SKM-1 treated with dmso at 0.1 percent for 144 hours (cell line): ENCODE results near the gene KCTD11.
A peak's percentile ranks its signal among the peaks of the same experiment; 100 is the strongest.
"Not testable (repeated sequence)": the region's sequence is repeated elsewhere in the genome, so short reads cannot be mapped to it uniquely, and the experiment has no call there.

Experiments
- DNase-seq: peaks from one replicate; lab custom pipeline; 2025; ENCODE audit not compliant: unreplicated experiment; lab: John Stamatoyannopoulos, UW

Gene KCTD11

DNA sequence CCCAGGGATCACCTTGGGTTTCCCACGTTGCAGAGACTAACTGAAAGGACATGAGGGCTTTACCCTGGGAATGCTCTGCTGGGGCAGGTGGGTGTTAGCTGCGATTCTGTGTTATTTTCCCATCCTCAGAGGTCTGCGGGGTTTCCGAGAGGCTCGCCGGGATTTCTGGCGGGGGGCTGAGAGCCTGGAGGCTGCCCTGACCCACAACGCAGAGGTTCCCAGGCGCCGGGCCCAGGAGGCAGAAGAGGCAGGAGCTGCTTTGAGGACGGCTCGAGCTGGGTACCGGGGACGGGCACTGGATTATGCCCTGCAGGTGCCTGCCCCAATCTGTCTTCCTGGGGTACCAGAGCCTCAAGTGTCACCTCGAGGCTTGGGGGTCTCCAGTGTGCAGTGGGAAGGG lies 8.7 kb upstream of the KCTD11 start:
- DNase-seq: no peak

DNA sequence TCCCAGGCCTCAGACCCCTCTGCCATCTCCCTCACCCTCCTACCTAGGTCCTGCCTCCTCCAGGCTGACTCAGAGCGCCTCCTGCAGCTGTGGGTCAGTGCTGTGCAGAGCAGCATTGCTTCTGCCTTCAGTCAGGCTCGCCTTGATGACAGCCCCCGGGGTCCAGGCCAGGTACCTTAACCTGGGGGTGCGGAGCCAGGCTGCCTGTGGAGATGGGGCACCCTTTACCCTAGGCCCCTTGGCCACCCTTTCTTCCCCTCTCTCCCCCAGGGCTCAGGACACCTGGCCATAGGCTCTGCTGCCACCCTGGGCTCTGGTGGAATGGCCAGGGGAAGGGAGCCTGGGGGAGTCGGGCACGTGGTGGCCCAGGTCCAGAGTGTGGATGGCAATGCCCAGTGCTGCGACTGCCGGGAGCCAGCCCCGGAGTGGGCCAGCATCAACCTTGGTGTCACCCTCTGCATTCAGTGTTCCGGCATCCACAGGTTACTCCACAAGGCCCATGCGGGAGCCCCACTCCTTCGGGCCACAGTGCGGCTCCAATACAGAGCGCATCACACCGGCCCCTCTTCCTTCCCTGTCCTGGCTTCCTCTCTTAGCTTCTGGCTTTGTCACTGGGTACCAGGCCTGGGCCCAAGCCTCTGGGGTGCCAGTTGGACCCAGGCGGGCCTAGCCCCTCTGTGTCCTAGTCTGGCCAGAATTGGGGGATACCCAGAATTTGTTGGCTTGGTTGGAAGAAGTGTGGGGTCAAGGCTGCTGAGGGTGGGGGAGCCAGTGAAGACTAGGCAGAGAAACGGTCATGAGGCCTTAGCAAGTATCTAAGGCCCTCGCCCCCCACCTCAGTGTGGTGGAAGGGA lies 5.0 kb upstream of the KCTD11 start:
- no peak for DNase-seq

DNA sequence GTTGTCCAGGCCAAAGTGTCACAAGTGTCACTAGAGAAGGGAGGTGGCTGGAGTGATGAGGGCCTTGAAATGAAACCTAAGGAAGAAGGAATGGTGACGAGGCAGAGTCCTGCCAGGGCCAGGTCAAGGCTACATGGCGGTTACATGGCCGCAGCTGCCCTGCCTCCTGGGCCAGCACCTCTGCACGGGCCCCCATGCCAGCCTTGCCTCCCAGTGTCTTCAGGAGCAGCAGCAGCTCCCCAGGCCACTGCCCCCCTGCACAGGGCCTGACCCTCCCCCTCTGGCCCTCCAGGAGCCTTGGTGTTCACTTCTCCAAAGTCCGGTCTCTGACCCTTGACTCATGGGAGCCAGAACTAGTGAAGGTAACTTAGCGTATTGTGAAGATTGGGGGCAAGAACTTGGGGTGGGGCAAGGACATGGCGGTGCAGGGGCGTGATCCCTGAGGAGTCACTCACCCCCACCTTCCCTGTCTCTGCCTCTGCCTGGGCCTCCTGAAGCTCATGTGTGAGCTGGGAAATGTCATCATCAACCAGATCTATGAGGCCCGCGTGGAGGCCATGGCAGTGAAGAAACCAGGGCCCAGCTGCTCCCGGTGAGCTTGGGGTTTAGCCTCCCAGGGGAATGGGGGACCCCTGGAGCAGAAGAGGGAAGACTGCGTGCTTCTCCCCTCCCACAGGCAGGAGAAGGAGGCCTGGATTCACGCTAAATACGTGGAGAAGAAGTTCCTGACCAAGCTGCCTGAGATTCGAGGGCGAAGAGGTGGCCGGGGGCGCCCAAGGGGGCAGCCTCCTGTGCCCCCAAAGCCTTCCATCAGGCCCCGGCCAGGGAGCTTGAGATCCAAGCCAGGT lies 4.1 kb upstream of the KCTD11 start:
- no peak for DNase-seq

DNA sequence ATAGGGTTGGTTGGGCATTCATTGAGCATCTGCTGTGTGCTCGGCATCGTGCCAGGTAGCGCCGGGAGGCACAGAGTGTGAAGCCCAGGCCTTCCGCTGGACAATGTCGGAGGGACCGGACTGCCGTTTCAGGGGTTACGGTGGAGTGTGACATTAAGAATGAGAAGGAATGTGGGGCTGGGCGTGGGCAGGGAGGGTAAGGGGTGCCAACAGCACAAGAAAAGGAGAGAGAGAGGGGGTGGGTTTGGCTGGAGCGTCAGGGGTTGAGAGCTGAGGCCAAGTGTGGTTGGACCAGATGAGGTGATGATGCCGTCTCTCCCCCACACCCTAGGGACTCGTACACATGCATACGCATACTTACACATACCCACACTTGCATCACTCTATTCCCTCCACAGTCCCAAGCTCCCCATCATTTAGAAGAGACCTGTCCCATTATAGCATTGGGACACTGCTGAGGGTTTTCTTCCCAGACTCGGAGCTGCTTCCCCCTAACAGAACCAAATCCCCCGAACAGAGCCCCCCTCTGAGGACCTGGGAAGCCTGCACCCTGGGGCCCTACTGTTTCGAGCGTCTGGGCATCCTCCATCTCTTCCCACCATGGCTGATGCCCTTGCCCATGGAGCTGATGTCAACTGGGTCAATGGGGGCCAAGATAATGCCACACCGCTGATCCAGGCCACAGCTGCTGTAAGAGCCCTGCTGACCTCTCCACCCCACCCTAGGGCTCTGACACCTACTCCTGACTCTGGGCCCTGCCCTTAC lies 3.3 kb upstream of the KCTD11 start:
- no peak for DNase-seq

DNA sequence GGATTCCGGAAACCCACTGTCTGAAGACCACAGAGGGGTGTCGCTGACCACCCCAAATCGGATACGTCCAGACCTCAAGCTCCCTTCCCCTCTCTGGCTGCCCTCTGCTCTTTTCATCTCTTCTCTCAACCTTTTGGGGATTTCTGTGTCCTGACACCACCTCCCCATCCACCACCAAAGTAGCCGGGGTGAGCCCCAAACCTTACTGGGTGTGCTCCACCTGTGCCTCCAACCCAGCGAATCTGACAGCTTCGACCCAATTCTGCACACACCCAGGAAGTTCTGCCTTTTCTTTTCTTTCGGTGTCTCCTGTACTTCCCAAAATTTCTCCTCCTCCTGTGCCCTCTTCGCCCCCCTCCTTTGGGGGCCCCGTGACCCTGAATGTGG lies 534 bp downstream of the KCTD11 start:
- DNase-seq: no peak

DNA sequence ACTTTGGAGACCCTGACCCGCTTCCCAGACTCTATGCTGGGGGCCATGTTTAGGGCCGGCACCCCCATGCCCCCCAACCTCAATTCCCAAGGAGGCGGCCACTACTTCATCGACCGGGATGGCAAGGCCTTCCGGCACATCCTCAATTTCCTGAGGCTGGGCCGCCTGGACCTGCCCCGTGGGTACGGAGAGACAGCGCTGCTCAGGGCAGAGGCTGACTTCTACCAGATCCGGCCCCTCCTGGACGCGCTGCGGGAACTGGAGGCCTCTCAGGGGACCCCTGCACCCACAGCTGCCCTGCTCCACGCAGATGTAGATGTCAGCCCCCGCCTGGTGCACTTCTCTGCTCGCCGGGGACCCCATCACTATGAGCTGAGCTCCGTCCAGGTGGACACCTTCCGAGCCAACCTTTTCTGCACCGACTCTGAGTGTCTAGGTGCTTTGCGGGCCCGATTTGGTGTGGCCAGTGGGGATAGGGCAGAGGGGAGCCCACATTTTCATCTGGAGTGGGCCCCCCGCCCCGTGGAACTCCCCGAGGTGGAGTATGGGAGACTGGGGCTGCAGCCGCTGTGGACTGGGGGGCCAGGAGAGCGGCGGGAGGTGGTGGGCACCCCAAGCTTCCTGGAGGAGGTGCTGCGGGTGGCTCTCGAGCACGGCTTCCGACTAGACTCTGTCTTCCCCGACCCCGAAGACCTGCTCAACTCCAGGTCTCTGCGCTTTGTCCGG lies 1.1 kb downstream of the KCTD11 start:
- no peak for DNase-seq

DNA sequence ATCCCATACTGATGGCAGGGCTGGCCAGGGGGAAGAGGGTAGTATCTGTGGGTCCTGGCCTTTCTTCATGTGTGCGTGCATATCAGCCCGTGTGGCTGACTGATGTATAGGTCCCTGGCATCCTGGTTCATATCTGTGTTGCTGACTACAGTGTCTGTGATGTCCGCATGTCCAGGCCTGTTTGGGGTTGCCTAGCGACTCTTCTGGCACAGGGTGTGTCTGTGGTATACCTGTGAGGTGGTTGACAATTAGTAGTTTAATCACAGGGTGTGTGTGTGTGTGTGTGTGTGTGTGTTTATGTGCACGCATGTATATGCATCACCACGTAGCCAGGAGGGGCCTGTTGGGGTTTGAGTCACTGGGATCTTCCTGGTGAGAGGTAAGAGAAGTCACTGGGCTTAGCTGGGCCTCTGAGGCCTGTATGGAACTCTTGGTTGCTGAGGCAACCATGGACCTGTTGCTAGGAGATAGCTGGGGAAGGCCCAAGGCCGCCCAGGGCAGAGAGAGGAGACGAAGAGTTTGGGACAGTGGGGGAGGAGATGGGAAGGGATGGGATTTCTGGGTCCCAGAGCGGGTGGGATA lies 2.4 kb downstream of the KCTD11 start:
- DNase-seq: no peak

DNA sequence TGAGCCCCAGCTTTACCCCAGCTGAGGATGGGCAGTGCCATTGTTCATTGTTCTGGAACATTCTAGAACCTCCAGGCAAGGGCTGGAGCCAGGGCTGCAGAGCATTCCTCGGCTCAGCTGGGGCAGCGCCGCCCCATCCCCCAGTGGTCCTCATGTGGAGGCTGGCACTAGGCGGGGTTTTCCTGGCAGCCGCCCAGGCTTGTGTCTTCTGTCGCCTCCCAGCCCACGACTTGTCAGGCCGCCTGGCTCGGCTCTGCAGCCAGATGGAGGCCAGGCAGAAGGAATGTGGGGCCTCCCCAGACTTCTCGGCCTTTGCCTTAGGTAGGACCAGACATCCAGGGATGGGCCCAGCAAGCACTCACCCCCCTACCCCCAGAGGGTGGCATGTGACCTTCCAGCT lies 3.1 kb downstream of the KCTD11 start, which contains the start of gene TMEM95:
Gene TMEM95, plus strand, starts transcription at position 104 of the 400 bp plus-strand sequence. Its CDS starts 49 bp downstream, at position 153.
- DNase-seq: no peak

DNA sequence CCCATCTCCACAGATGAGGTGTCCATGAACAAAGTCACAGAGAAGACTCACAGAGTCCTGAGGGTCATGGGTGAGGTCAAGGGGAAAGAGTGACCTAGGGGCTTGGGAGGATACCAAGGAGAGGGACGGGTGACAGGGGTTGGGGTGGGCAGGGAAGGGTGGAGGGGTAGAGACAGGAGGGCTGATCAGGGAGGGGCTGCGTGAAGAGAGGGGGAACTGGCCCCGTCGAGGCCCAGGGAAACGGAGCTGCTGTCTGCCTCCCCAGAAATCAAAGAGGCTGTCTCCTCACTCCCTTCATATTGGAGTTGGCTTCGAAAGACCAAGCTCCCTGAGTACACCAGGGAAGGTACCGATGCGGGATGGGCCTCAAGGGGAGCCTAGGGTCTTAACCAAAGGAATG lies 3.6 kb downstream of the KCTD11 start:
- DNase-seq: no peak

DNA sequence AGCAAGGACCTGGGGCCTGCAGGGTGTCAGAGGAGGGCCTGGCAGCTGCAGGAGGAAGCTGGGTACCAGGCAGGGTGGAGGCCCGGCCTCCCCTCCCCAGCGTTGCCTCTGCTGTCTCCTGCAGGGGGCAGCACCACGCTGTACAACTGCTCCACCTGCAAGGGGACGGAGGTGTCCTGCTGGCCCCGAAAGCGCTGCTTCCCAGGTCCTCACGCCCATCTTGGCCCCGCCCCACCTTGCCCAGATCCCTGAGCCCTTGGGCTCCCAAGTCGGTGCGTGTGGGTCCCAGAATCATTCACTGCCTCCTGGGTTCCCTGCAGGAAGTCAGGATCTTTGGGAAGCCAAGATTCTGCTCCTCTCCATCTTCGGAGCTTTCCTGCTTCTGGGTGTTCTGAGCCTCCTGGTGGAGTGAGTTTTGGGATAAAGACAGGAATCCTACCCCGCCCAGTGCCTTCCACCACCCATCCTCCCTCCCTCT lies 4.1 kb downstream of the KCTD11 start:
- peak; percentile 57 for DNase-seq

DNA sequence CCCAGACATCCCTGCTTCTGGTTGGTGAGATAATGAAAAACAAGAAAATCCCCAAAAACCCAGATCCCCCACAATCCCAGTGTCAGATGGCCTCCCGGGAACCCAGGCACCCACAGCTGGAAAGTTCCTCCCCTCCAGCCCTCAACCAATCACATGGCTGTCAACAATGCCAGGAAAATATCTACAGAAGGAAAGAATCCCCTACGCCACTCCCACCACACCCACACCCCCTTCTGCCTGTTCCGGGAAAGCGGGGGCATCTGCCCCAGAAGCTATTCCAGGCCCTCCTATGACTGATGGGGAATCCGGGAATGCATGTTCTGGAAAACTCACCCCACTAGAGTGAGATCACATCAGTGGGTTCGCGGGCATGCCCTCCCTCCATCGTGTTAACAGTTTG lies 4.8 kb downstream of the KCTD11 start:
- DNase-seq: no peak

DNA sequence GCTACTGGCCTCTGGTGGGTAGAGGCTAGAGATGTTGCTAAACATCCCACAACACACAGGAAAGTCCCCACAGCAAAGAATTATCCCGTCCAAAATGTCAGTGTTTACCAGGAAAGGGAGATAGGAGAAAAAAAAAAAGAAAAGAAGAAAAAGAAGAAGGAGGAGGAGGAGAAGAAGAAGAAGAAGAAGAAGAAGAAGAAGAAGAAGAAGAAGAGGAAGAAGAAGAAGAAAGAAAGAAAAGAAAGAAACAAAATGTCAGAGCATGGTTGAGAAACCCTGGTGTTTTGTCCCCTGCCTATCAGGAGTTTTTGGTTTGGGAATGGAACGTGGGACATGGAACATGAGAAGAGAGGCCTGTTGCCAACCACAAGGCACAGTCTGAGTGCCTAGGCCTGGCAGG lies 5.4 kb downstream of the KCTD11 start:
- no peak for DNase-seq

DNA sequence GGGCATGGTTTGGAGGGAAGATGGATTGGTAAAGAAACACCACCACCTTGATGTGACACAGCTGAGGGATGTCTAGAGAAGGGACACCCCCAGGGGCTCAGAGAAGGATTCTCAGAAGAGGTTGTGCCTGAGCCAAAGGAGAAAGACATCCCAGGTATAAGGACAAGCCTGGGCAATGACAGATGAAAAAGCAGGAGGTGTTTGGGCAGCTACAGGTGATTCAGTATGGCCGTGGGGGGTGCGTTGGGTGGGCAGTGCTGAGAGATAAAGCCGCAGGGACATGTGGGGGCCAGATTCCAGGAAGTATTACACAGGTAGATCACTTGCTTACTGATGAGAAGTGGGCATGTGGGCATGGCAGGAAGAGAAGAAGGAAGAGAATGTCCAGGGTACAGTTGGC lies 9.9 kb downstream of the KCTD11 start:
- DNase-seq: no peak

DNA sequence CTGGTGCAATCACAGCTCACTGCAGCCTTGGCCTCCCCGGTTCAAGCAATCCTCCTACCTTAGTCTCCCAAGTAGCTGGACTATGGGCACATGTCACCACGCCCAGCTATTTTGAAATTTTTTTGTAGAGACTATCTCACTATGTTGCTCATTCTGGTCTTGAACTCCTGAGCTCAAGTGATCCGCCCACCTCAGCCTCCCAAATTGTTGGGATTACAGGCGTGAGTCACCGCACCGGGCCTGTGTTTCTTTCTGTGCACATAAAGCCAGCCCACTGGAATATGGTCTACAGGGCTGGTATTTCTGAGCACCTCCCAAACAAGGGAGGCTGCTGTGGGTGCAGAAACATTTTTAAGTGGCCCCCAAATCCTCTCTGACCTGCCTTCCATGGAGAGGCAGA lies 11.3 kb downstream of the KCTD11 start:
- DNase-seq: no peak

DNA sequence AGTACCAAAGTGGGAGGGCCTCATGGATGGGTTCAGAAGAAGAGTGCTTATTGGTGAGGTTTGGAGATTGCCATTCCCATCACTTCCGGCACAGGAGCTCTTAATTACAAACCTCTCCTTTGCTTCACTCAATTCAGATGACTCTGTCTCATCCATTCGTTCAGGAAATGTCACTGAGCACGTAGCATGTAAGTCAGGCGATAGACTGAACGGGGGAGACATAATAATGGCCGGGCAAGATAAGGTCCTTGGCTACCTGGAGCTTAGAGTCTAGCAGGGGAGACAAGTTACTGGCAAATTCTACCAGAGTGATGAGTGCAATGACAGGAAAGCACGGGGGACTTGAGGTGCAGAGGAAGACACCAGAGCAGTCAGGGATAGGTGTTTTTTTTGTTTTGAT lies 14.0 kb downstream of the KCTD11 start:
- DNase-seq: not testable (repeated sequence)

DNA sequence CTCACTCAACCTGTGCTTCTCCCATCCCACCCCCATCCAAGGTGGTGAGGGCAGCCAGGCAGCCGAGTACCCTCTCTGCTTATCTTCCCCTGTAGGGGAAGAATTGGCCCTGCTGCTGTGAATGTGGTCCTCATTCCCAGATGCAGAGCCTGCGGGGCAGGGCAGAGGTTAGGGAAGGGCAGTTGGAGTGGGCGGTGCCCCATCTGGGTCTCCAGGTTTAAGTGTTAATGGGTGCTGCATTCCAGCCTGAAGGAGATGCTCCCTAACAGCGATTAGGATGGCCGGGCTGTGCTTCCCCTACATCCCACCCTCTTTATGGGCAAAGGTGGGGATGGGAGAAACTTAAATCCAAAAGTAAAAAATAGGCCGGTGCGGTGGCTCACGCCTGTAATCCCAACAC lies 15.1 kb downstream of the KCTD11 start:
- DNase-seq: no peak

DNA sequence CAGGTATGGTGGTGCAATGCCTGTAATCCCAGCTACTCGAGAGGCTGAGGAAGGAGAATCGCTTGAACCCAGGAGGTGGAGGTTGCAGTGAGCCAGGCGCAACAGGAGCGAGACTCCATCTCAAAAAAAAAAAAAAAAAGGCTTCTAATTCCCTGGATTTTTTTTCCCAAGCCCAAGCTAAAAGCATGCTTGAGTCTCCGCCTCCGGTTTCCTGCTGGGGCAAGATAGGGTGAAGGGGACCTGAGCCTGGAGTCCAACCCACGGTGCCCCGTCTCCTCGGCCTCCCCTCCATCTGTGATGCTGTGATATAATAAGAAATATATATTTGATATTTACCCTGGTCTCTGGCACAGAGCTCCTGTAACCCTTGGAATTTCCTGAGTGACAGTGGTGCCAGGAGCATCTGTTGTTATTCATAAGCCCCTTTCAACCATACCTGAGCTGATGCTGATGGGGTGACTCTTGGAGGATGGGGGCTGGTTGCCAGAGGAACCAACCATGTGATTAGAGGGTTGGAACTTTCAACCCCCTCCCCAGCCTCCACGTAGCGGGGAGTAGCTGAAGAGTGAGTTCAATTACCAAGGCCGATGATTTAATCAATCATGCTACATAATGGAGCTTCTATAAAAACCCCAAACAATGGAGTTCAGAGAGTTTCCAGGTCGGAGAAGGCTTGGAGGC lies 16.1 kb downstream of the KCTD11 start:
- no peak for DNase-seq

DNA sequence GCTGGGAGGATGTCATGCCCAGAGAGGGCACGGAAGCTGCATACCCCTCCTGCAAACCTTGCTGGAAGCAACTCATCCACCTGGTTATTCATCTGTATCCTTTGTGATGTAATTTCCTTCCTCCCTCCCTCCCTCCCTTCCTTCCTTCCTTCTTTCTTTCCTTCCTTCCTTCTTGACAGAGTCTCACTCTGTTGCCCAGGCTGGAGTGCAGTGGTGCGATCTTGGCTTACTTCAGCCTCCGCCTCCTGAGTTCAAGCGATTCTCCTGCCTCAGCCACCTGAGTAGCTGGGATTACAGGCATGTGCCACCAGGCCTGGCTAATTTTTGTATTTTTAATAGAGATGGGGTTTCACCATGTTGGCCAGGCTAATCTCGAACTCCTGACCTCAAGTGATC lies 16.6 kb downstream of the KCTD11 start:
- not testable (repeated sequence) for DNase-seq

DNA sequence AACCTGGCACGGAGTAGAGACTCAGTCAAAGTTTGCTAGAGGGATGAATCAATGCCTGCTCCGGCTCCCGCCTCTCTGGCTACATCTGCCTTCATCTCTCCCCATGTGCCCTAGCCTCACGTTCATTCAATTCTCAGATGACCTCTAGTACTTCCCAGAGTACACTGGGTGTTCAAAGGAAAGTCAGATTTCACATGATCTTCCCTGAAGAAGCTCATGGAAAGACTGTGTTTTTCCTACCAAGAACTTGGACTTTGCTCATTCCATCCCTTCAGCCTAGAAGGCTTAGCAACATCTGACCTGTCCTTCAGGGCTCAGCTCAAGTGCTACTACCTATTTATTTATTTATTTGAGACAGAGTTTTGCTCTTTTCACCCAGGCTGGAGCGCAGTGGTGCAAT lies 17.9 kb downstream of the KCTD11 start:
- no peak for DNase-seq

DNA sequence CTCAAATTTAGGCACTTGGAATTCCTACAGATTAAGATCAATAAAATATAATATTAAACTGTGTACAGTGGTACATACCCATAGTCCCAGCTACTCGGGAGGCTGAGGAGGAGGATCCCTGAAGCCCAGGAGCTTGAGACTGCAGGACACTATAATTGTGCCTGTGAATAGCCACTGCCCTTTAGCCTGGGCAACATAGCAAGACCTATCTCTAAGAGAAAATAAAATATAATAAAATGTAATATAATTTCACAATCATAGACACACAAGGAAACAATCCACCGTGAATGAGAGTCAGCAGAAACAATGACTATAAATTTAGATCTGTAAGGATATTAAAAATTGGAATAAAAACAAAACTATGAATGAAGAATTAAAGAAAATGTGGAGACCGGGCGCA lies 18.9 kb downstream of the KCTD11 start:
- no peak for DNase-seq
